WTC11 (cell line): ENCODE measurements around the gene DLX1. TPM values are rescaled to one million over a fixed set of nuclear protein-coding genes. Genes with fewer than 3 reads are reported as not detected.

ENCODE experiments used
- ATAC-seq: fragments of 200-7000 bp; cut with Tn5 transposase; 2 replicates; pipeline ENCODE4 v1.10.0; 2021; ENCODE audit warnings: mild to moderate bottlenecking, moderate library complexity
- CTCF ChIA-PET: fragments of 300-600 bp; sonication (Branson Sonifier 250); formaldehyde crosslinking; loops from one replicate; lab custom pipeline; 2021; ENCODE audit warnings: antibody characterized with exemption; lab: Charles Lee
- POLR2A ChIA-PET: fragments of 350-600 bp; sonication (Branson Sonifier 250); formaldehyde crosslinking; loops from one replicate; lab custom pipeline; 2021; ENCODE audit warnings: antibody characterized with exemption; lab: Charles Lee
- DNase-seq: peaks from one replicate; pipeline ENCODE4 v3.0.0; 2021; ENCODE audit warnings: low spot score
- H3K27ac Mint-ChIP-seq: 2 replicates; pipeline ENCODE4 v1.8.0; 2021; ENCODE audit warnings: mixed read lengths
- H3K27me3 Mint-ChIP-seq: 2 replicates; pipeline ENCODE4 v1.8.0; 2021; ENCODE audit warnings: low read depth, mild to moderate bottlenecking, moderate library complexity, mixed read lengths
- H3K36me3 Mint-ChIP-seq: 2 replicates; pipeline ENCODE4 v1.8.0; 2021; ENCODE audit warnings: mixed read lengths
- H3K4me1 Mint-ChIP-seq: 2 replicates; pipeline ENCODE4 v1.8.0; 2022; ENCODE audit warnings: mixed read lengths
- H3K4me3 Mint-ChIP-seq: 2 replicates; pipeline ENCODE4 v1.8.0; 2021; ENCODE audit warnings: mild to moderate bottlenecking, moderate library complexity, mixed read lengths
- H3K9me3 Mint-ChIP-seq: 2 replicates; pipeline ENCODE4 v1.8.0; 2021; ENCODE audit warnings: mixed read lengths
- ATF1 ChIP-seq: sonication (generic); formaldehyde crosslinking; IDR thresholded peaks from 2 replicates; pipeline ENCODE4 v1.8.1; 2023; ENCODE audit warnings: mild to moderate bottlenecking, moderate library complexity, missing genetic modification reagents
- CBFB ChIP-seq: sonication (generic); formaldehyde crosslinking; IDR thresholded peaks from 2 replicates; pipeline ENCODE4 v1.8.1; 2022; ENCODE audit warnings: mild to moderate bottlenecking, low read depth, missing genetic modification reagents
- EMX1 ChIP-seq: fragments of 250-450 bp; sonication (Bioruptor Pico); IDR thresholded peaks from 2 replicates; pipeline ENCODE4 v1.8.0; 2021; ENCODE audit warnings: mild to moderate bottlenecking
- FOXK1 ChIP-seq: sonication (generic); formaldehyde crosslinking; IDR thresholded peaks from 2 replicates; pipeline ENCODE4 v1.8.0; 2022; ENCODE audit warnings: mild to moderate bottlenecking, moderate library complexity, missing genetic modification reagents
- GABPB1 ChIP-seq: sonication (generic); formaldehyde crosslinking; IDR thresholded peaks from 2 replicates; pipeline ENCODE4 v1.8.1; 2023; ENCODE audit warnings: mild to moderate bottlenecking, missing genetic modification reagents
- GTF2I ChIP-seq: fragments of 250-450 bp; sonication (Bioruptor Pico); conservative IDR thresholded peaks from 2 replicates; pipeline ENCODE4 v1.4.0; 2021; ENCODE audit warnings: mild to moderate bottlenecking
- JUN ChIP-seq: sonication (generic); formaldehyde crosslinking; IDR thresholded peaks from 2 replicates; pipeline ENCODE4 v1.8.0; 2023; ENCODE audit warnings: mild to moderate bottlenecking, missing genetic modification reagents
- MXD4 ChIP-seq: fragments of 250-450 bp; sonication (Bioruptor Pico); IDR thresholded peaks from 2 replicates; pipeline ENCODE4 v1.8.0; 2021; ENCODE audit warnings: mild to moderate bottlenecking, moderate library complexity, borderline replicate concordance
- MYBL2 ChIP-seq: sonication (generic); formaldehyde crosslinking; IDR thresholded peaks from 2 replicates; pipeline ENCODE4 v1.8.1; 2023; ENCODE audit warnings: mild to moderate bottlenecking, moderate library complexity, missing genetic modification reagents
- NR3C1 ChIP-seq: sonication (generic); formaldehyde crosslinking; conservative IDR thresholded peaks from 2 replicates; pipeline ENCODE4 v1.8.1; 2023; ENCODE audit warnings: low read depth, mild to moderate bottlenecking, missing genetic modification reagents
- RORB ChIP-seq: fragments of 250-450 bp; sonication (Bioruptor Pico); IDR thresholded peaks from 2 replicates; pipeline ENCODE4 v1.9.0; 2021; ENCODE audit warnings: mild to moderate bottlenecking
- SOX15 ChIP-seq: fragments of 250-450 bp; sonication (Bioruptor Pico); IDR thresholded peaks from 2 replicates; pipeline ENCODE4 v1.9.0; 2021; ENCODE audit warnings: mild to moderate bottlenecking
- TCF7 ChIP-seq: sonication (generic); formaldehyde crosslinking; IDR thresholded peaks from 2 replicates; pipeline ENCODE4 v1.8.0; 2022; ENCODE audit warnings: mild to moderate bottlenecking, low read depth, missing genetic modification reagents, moderate library complexity
- TP53 ChIP-seq: sonication (generic); formaldehyde crosslinking; IDR thresholded peaks from 2 replicates; pipeline ENCODE4 v1.8.1; 2023; ENCODE audit warnings: mild to moderate bottlenecking, missing genetic modification reagents
- ZNF423 ChIP-seq: fragments of 250-450 bp; sonication (Bioruptor Pico); IDR thresholded peaks from 2 replicates; pipeline ENCODE4 v2.1.2; 2022; ENCODE audit warnings: mild to moderate bottlenecking, moderate library complexity
- ZNF671 ChIP-seq: fragments of 250-450 bp; sonication (Bioruptor Pico); IDR thresholded peaks from 2 replicates; pipeline ENCODE4 v1.8.0; 2021; ENCODE audit warnings: mild to moderate bottlenecking
- total RNA-seq: library from RNA; stranded (reverse); gene quantifications from 3 replicates; pipeline ENCODE4 v1.2.3, GENCODE V29; 2021
- TF ChIP-seq, protein P1 (sequence below): sonication (generic); formaldehyde crosslinking; IDR thresholded peaks from 2 replicates; pipeline ENCODE4 v1.8.0; 2022; ENCODE audit warnings: mild to moderate bottlenecking, missing genetic modification reagents
- TF ChIP-seq, protein P2 (sequence below): fragments of 250-450 bp; sonication (Bioruptor Pico); IDR thresholded peaks from 2 replicates; pipeline ENCODE4 v1.9.0; 2021; ENCODE audit warnings: mild to moderate bottlenecking
- TF ChIP-seq, protein P3 (sequence below): sonication (generic); formaldehyde crosslinking; IDR thresholded peaks from 2 replicates; pipeline ENCODE4 v1.8.1; 2022; ENCODE audit warnings: mild to moderate bottlenecking, missing genetic modification reagents, moderate library complexity, borderline replicate concordance
- TF ChIP-seq, protein P4 (sequence below): sonication (generic); formaldehyde crosslinking; IDR thresholded peaks from 2 replicates; pipeline ENCODE4 v1.8.0; 2023; ENCODE audit warnings: missing genetic modification reagents, mild to moderate bottlenecking, borderline replicate concordance
- TF ChIP-seq, protein P5 (sequence below): sonication (generic); formaldehyde crosslinking; IDR thresholded peaks from 2 replicates; pipeline ENCODE4 v1.8.1; 2023; ENCODE audit warnings: mild to moderate bottlenecking, moderate library complexity, missing genetic modification reagents
- TF ChIP-seq, protein P6 (sequence below): fragments of 250-450 bp; sonication (Bioruptor Pico); IDR thresholded peaks from 2 replicates; pipeline ENCODE4 v1.8.0; 2021; ENCODE audit warnings: mild to moderate bottlenecking

Gene DLX1
- total RNA-seq, 1 experiment from 2014 or later, result not detected

DNA sequence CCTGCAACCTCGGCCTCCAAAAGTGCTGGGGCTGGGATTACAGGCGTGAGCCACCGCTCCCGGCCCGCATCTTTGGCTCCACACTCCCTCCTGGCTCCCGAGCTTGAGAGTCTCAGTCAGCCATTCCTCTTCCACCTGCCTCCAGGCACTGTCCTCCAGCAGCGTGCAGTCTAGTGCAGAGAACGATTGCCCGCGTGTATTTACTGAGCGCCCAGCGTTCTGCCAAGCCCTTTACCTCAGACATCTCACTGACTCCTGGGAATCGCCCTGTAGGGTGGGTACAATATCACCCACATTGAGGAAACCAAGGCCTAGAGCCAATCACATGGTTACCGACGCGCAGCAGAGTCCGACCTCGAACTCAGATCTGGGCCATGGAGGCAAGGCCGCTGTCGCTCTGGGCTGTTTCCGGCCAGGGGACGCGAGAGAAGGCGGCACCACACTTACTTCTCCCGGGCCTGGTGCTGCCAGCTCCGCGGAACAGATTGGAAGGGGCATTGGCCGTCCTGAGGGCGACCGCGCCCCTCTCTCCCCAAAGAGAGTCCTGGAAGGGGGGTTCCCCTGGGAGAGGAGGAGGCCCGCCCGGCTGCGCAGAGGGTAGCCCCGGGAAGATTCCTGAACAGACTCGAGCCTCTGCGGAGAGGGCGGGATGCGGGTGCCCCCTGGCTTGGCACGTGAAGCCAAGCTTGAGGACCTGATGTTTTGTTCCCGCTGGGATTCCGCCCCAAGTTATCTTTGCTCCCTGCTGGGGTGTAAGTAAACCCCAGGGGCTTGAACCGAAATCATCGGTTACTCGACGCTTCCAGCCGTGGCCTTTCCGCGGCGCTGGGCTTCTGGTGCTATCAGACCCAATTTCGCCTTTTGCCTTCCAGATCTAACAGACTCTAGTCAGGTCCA lies 22.6 kb downstream of the DLX1 start:
- Mint-ChIP-seq H3K4me1 (peaks cover 39% of the 10 kb centered on the region), H3K27ac (no peak overlapping the region), H3K9me3 (no peaks in the 10 kb centered on the region), H3K27me3 (peaks cover 93% of the 10 kb centered on the region), H3K36me3 (no peaks in the 10 kb centered on the region)
- CTCF ChIA-PET, result interaction anchor here (0.6 to 7.1 kb wide), 11 partner anchors 11 to 566 kb away, joined by 3 to 123 read pairs (median 8); partner anchors contain the start of gene DLX1
- no peak for ATAC-seq
- DNase-seq, result no peak
- POLR2A ChIA-PET, result no interaction called here
- TF ChIP-seq ZNF671 (CRISPR knock-in tag) (no peak), JUN (no peak), NR3C1 (CRISPR knock-in tag) (no peak), SOX15 (CRISPR knock-in tag) (no peak), MXD4 (CRISPR knock-in tag) (no peak), GABPB1 (CRISPR knock-in tag) (no peak), EMX1 (CRISPR knock-in tag) (no peak), TP53 (CRISPR knock-in tag) (no peak), RORB (CRISPR knock-in tag) (no peak), MYBL2 (no peak), ATF1 (CRISPR knock-in tag) (no peak), FOXK1 (CRISPR knock-in tag) (no peak)
- TF ChIP-seq, protein P1, sequence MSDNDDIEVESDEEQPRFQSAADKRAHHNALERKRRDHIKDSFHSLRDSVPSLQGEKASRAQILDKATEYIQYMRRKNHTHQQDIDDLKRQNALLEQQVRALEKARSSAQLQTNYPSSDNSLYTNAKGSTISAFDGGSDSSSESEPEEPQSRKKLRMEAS (CRISPR knock-in tag), result no peak
- TF ChIP-seq, protein P2, sequence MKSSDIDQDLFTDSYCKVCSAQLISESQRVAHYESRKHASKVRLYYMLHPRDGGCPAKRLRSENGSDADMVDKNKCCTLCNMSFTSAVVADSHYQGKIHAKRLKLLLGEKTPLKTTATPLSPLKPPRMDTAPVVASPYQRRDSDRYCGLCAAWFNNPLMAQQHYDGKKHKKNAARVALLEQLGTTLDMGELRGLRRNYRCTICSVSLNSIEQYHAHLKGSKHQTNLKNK, result no peak
- TF ChIP-seq, all 79 proteins: peak for 0
- H3K4me3 Mint-ChIP-seq, result peak overlapping the region; percentile 47

DNA sequence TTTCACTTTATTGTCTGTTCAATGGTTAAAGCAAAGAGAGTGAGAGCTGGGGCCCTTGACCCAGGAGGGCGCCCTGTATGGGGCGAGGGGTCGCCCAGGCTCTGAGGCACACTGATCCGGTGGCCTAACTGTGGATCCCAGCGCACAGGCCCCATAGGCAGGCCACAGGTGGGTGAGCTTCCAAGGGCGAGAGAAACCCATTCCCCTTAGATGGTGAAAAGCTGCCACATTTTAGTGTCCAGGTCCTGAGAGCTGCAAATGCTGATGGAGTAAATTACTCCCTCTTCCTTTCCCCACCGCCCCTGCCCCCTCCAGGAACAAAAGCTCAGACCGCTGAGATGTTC lies 23.3 kb downstream of the DLX1 start:
- ChIA-PET POLR2A (no interaction called here), CTCF (interaction anchor here (0.6 to 6.4 kb wide), 7 partner anchors 12 to 535 kb away, joined by 3 to 56 read pairs (median 4); no protein-coding TSS in a partner anchor)
- Mint-ChIP-seq H3K4me3 (peak overlapping the region; percentile 47; the same call in 1 of the 2 replicates), H3K9me3 (no peaks in the 10 kb centered on the region), H3K27ac (no peak overlapping the region), H3K4me1 (peaks cover 32% of the 10 kb centered on the region), H3K36me3 (no peaks in the 10 kb centered on the region), H3K27me3 (peaks cover 86% of the 10 kb centered on the region)
- DNase-seq (no peak), ATAC-seq (no peak)
- TF ChIP-seq CBFB (CRISPR knock-in tag) (no peak), GTF2I (CRISPR knock-in tag) (no peak), TCF7 (CRISPR knock-in tag) (no peak), ZNF423 (CRISPR knock-in tag) (no peak), NR3C1 (CRISPR knock-in tag) (no peak)
- TF ChIP-seq, protein P3, sequence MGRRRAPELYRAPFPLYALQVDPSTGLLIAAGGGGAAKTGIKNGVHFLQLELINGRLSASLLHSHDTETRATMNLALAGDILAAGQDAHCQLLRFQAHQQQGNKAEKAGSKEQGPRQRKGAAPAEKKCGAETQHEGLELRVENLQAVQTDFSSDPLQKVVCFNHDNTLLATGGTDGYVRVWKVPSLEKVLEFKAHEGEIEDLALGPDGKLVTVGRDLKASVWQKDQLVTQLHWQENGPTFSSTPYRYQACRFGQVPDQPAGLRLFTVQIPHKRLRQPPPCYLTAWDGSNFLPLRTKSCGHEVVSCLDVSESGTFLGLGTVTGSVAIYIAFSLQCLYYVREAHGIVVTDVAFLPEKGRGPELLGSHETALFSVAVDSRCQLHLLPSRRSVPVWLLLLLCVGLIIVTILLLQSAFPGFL (CRISPR knock-in tag), result no peak
- TF ChIP-seq, protein P4, sequence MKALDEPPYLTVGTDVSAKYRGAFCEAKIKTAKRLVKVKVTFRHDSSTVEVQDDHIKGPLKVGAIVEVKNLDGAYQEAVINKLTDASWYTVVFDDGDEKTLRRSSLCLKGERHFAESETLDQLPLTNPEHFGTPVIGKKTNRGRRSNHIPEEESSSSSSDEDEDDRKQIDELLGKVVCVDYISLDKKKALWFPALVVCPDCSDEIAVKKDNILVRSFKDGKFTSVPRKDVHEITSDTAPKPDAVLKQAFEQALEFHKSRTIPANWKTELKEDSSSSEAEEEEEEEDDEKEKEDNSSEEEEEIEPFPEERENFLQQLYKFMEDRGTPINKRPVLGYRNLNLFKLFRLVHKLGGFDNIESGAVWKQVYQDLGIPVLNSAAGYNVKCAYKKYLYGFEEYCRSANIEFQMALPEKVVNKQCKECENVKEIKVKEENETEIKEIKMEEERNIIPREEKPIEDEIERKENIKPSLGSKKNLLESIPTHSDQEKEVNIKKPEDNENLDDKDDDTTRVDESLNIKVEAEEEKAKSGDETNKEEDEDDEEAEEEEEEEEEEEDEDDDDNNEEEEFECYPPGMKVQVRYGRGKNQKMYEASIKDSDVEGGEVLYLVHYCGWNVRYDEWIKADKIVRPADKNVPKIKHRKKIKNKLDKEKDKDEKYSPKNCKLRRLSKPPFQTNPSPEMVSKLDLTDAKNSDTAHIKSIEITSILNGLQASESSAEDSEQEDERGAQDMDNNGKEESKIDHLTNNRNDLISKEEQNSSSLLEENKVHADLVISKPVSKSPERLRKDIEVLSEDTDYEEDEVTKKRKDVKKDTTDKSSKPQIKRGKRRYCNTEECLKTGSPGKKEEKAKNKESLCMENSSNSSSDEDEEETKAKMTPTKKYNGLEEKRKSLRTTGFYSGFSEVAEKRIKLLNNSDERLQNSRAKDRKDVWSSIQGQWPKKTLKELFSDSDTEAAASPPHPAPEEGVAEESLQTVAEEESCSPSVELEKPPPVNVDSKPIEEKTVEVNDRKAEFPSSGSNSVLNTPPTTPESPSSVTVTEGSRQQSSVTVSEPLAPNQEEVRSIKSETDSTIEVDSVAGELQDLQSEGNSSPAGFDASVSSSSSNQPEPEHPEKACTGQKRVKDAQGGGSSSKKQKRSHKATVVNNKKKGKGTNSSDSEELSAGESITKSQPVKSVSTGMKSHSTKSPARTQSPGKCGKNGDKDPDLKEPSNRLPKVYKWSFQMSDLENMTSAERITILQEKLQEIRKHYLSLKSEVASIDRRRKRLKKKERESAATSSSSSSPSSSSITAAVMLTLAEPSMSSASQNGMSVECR, result no peak
- TF ChIP-seq, protein P5, sequence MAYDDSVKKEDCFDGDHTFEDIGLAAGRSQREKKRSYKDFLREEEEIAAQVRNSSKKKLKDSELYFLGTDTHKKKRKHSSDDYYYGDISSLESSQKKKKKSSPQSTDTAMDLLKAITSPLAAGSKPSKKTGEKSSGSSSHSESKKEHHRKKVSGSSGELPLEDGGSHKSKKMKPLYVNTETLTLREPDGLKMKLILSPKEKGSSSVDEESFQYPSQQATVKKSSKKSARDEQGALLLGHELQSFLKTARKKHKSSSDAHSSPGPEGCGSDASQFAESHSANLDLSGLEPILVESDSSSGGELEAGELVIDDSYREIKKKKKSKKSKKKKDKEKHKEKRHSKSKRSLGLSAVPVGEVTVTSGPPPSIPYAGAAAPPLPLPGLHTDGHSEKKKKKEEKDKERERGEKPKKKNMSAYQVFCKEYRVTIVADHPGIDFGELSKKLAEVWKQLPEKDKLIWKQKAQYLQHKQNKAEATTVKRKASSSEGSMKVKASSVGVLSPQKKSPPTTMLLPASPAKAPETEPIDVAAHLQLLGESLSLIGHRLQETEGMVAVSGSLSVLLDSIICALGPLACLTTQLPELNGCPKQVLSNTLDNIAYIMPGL, result no peak
- TF ChIP-seq, protein P6, sequence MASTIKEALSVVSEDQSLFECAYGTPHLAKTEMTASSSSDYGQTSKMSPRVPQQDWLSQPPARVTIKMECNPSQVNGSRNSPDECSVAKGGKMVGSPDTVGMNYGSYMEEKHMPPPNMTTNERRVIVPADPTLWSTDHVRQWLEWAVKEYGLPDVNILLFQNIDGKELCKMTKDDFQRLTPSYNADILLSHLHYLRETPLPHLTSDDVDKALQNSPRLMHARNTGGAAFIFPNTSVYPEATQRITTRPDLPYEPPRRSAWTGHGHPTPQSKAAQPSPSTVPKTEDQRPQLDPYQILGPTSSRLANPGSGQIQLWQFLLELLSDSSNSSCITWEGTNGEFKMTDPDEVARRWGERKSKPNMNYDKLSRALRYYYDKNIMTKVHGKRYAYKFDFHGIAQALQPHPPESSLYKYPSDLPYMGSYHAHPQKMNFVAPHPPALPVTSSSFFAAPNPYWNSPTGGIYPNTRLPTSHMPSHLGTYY, result no peak
